ENCODE measurements around the gene LRTM1. TPM values are rescaled to one million over a fixed set of nuclear protein-coding genes. Genes with fewer than 3 reads are reported as not detected.

Gene LRTM1
- total RNA-seq (not detected), total RNA-seq (0 reads per million in 2 donors)

DNA sequence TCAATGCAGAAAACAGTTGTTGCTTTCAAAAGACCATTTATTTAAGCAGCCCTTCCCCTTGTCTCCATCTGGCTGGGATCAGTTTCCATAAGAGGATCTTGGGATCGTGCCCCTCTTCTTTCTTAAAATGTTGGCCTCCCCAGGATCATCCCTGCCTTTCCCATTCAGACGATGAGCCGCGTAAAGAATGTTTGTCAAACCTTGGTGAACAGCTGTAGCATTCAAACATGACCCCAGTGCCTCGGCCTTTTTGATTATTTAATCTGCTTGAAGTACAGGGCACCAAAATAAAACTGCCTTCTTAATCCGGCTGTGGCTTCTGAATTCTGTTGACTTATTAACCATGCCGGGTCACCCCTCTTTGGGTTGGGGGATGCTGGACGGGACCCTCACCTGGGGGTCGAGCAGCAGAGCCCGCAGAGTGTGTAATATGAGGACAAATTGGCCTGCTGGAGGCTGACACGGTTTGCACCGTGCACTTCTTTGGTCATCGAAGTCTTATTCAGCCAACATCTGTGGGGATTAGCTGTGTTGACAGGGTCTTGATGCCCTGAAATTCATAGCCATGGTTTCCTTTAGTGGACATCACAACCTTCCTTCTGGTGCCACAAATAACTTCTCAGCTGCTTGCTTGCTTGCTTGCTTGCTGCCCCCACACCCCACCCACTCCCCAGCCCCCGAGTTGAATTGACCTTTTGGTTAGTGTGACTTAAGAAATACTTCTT is at the start of gene LRTM1:
Gene LRTM1, minus strand, starts transcription at position 14 of the 725 bp plus-strand sequence. CDS start 148 bp downstream, outside the sequence.
- no peak for DNase-seq
- no peaks in the 10 kb centered on the region for H3K4me1 Mint-ChIP-seq

DNA sequence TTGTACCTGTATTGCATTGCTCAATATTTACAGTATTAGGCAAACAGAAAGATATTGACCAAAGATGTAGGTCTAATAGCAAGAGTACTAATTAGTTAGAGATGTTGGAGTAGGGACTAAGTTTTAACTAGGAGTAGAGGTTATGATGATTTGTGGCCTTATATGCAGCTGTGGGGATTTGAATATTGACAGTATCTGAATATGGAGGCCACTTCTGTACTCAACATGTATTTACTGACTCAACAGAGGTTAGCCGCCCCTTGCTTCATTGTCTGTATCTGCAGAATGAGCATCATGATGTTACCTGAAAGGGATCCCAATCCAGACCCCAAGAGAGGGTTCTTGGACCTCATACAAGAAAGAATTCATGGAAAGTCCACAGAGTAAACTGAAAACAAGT is 49.6 kb upstream of the LRTM1 start:
- H3K9me3 ChIP-seq (ENCODE audit: control insufficient read depth, low read length, poor library complexity, severe bottlenecking): no peaks in the 10 kb centered on the region
- H3K27me3 Mint-ChIP-seq: no peaks in the 10 kb centered on the region

More for the DNA sequence above, at the start of gene LRTM1:
- ATAC-seq: no peak
- Mint-ChIP-seq H3K36me3 (ENCODE audit: low read depth) (no peaks in the 10 kb centered on the region), H3K27ac (no peak within 1 kb of the TSS), H3K27me3 (no peaks in the 10 kb centered on the region), H3K4me3 (no peak within 1 kb of the TSS)
- H3K9me3 ChIP-seq (ENCODE audit: control insufficient read depth, low read length, poor library complexity, severe bottlenecking): no peaks in the 10 kb centered on the region

DNA sequence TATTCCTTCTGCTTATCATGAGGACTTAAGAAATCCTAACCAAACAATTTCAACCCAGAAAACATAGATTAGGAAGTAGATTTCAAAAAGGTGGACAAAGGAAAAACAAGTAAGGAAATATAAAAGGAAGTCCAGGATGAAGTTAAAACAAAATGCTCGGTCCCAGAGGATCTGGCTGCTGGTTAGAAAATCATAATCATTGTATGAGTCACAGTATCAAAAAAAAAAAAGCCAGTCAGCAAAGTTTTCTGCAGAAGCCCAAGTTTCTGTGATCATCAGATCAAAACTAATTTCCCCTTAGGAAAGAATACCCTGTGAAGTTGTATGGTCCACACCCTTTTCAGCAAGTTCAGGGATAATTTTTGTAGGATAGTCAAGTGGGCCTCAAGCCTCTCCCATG is 43.0 kb upstream of the LRTM1 start:
- DNase-seq (no peak), ATAC-seq (no peak)
- no peaks in the 10 kb centered on the region for H3K4me1 Mint-ChIP-seq
- no peaks in the 10 kb centered on the region for H3K9me3 ChIP-seq (ENCODE audit: control insufficient read depth, low read length, poor library complexity, severe bottlenecking)
- H3K4me3 Mint-ChIP-seq: no peak overlapping the region
- H3K27ac Mint-ChIP-seq: no peak overlapping the region
- H3K27me3 Mint-ChIP-seq: no peaks in the 10 kb centered on the region
- no peaks in the 10 kb centered on the region for H3K36me3 Mint-ChIP-seq (ENCODE audit: low read depth)

More for the DNA sequence above, 49.6 kb upstream of the LRTM1 start:
- ATAC-seq: no peak
- Mint-ChIP-seq H3K27ac (no peak overlapping the region), H3K4me3 (no peak overlapping the region), H3K4me1 (no peaks in the 10 kb centered on the region), H3K36me3 (ENCODE audit: low read depth) (no peaks in the 10 kb centered on the region)
- DNase-seq: no peak

DNA sequence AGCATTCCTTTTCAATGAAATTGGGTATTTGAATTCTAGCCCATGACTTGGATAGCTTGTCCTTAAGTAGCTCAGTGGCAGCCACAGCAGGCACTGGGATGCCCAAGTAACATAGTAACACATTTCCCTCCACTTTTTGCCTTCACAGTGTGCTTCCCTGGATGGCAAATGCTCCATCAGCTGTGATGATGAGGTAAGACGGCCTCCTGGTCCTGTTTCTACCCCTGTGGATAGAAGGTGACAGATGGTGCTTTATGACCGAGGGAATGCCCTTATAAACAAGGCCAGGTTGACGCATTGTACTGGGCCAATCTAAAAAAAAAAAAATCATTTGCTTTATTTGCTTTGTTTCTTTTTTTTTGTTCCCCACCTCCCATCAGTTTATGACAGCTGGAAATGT is 41.8 kb upstream of the LRTM1 start:
- Mint-ChIP-seq H3K27me3 (no peaks in the 10 kb centered on the region), H3K27ac (no peak overlapping the region), H3K4me3 (no peak overlapping the region), H3K4me1 (no peaks in the 10 kb centered on the region), H3K36me3 (ENCODE audit: low read depth) (no peaks in the 10 kb centered on the region)
- DNase-seq: no peak
- ATAC-seq: no peak
- H3K9me3 ChIP-seq (ENCODE audit: control insufficient read depth, low read length, poor library complexity, severe bottlenecking): no peaks in the 10 kb centered on the region

DNA sequence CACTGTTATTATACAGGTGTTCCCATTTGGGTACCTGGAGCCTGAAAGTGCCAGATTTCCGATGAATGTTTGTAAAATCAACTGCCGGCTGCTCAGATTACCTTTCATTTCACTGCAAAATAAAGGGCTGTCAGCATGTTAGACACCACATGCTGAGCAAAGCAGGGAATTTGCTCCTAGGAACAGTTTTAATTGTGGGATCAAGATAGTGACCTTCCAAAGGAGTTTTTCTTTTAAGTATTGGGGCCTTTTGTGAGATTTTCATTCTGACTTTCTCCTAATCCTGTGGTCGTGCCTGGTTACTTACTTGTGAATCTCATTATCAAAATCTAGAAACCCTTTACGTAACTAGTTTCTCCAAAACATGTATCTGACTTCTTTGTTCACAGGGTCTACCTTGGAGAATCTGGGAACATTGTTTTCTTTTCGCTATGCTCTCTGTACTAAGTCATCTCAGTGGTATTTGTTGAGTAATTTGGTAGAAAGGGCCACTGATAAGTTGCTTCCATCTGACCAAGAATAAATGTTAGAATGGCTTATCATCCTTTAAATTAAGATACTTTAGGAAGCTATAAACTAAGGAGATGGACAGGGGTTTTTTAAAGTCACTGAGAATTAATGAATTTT is 40.8 kb upstream of the LRTM1 start:
- H3K36me3 Mint-ChIP-seq (ENCODE audit: low read depth): no peaks in the 10 kb centered on the region

DNA sequence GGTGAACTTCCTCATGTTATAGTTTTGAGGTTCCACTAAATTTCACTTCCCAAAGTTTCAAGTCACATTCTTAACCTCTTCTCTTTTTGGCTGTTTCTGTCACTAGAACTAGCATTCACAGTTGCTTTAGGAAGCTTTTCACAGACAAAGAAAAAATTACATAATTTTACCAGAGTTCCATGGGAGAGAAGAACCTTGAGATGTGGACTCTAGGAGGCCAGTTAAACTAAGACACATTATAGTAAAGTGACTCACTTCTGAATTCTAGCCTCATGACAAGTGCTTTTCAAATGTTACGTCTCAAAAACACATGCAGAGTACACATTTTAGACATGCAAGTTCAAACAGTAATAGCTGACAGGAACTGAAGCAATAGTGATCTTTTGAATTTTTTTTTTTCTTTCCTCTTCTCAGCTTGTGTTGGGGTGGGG is 39.9 kb upstream of the LRTM1 start:
- H3K9me3 ChIP-seq (ENCODE audit: control insufficient read depth, low read length, poor library complexity, severe bottlenecking): no peaks in the 10 kb centered on the region
- no peaks in the 10 kb centered on the region for H3K4me1 Mint-ChIP-seq
- no peaks in the 10 kb centered on the region for H3K27me3 Mint-ChIP-seq
- no peak overlapping the region for H3K4me3 Mint-ChIP-seq
- ATAC-seq (no peak), DNase-seq (no peak)
- H3K36me3 Mint-ChIP-seq (ENCODE audit: low read depth): no peaks in the 10 kb centered on the region
- H3K27ac Mint-ChIP-seq: no peak overlapping the region

More for the DNA sequence above, 40.8 kb upstream of the LRTM1 start:
- Mint-ChIP-seq H3K27ac (no peak overlapping the region), H3K27me3 (no peaks in the 10 kb centered on the region), H3K4me1 (no peaks in the 10 kb centered on the region), H3K4me3 (no peak overlapping the region)
- ATAC-seq (no peak), DNase-seq (no peak)
- no peaks in the 10 kb centered on the region for H3K9me3 ChIP-seq (ENCODE audit: control insufficient read depth, low read length, poor library complexity, severe bottlenecking)

DNA sequence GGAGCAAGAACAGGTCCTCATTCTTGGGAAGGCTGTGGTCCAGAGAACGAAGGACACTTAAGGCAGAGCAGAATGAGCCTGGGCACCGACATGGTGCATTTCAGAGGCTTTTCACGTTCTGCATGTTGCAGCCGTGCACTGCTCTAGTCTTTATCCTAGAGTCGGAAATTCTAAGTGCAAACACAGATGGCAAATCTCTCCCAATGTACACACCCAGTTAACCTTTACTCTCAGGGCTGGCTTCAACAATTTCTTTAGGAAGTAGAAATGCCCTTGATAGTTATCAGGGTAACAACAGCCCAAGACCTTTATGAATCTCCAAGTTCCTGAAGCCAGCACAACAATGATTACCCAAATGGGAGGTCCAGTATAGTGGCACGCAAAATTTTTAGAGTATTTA is 39.1 kb upstream of the LRTM1 start:
- H3K9me3 ChIP-seq (ENCODE audit: control insufficient read depth, low read length, poor library complexity, severe bottlenecking): no peaks in the 10 kb centered on the region
- Mint-ChIP-seq H3K27me3 (no peaks in the 10 kb centered on the region), H3K4me1 (no peaks in the 10 kb centered on the region), H3K36me3 (ENCODE audit: low read depth) (no peaks in the 10 kb centered on the region), H3K27ac (no peak overlapping the region), H3K4me3 (no peak overlapping the region)
- ATAC-seq (no peak), DNase-seq (no peak)

DNA sequence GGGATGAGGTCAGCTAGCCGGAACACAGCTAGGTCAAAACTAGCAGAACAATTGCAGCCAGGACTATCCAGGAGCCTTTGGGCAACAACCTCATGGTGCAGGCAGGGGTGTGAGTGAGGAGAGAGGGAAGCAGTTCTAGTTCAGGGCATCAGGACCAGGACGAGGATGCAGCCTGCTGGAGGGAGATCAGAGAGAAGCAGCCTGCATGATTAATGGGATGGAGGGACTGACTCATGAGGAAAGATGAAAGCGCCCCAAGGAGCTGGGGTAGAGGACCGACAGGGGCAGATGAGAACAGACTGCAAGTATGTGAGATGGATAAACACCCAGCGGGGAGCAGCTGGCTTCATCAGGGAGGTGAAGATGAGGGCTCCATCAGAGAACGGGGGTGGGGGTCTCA is 37.9 kb upstream of the LRTM1 start:
- Mint-ChIP-seq H3K27ac (no peak overlapping the region), H3K4me1 (no peaks in the 10 kb centered on the region), H3K27me3 (no peaks in the 10 kb centered on the region), H3K36me3 (ENCODE audit: low read depth) (no peaks in the 10 kb centered on the region), H3K4me3 (no peak overlapping the region)
- H3K9me3 ChIP-seq (ENCODE audit: control insufficient read depth, low read length, poor library complexity, severe bottlenecking): no peaks in the 10 kb centered on the region
- no peak for ATAC-seq
- DNase-seq: no peak

DNA sequence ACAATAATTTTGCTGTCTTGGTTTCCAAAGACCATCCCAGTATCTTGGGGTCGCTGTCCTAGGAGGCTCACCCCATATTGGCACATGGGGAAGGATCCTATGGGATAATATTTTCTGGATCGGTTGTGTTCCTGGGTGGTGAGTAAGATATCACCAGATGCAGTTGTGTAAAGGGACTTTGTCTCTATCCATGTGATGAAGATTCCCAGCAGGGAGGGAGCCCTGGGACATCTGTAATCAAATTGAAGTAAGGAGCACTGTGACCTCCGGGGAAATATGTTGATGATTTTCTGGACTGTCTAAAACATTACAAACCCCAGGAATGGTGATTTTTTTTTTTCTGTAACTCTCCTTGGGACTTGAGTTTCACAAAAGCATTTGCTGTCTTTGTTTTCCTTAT is 36.2 kb upstream of the LRTM1 start:
- ATAC-seq: no peak
- Mint-ChIP-seq H3K36me3 (ENCODE audit: low read depth) (no peaks in the 10 kb centered on the region), H3K27ac (no peak overlapping the region), H3K27me3 (no peaks in the 10 kb centered on the region), H3K4me3 (no peak overlapping the region), H3K4me1 (no peaks in the 10 kb centered on the region)
- H3K9me3 ChIP-seq (ENCODE audit: control insufficient read depth, low read length, poor library complexity, severe bottlenecking): no peaks in the 10 kb centered on the region
- no peak for DNase-seq

DNA sequence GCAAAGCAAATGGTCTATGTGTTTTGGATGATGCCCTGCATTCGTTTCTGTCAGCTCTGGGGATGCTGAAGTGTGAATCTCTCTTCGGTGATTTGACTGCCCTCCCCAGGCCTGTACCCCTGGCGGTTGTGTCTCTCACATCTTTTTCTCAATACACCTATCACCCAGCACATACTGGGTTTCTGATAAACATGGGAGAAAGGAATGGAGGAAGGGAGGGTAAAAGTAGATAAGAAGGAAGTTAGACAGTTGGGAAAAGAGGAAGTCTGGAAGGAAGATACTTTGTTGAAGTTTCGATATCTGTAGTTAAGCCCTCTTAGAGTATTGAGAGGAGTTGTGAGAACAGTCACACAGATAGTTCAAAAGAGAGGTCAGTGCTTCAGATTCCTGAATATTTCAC is 35.8 kb upstream of the LRTM1 start:
- Mint-ChIP-seq H3K36me3 (ENCODE audit: low read depth) (no peaks in the 10 kb centered on the region), H3K27me3 (no peaks in the 10 kb centered on the region), H3K27ac (no peak overlapping the region), H3K4me3 (no peak overlapping the region), H3K4me1 (no peaks in the 10 kb centered on the region)
- no peak for DNase-seq
- no peaks in the 10 kb centered on the region for H3K9me3 ChIP-seq (ENCODE audit: control insufficient read depth, low read length, poor library complexity, severe bottlenecking)
- ATAC-seq: no peak

DNA sequence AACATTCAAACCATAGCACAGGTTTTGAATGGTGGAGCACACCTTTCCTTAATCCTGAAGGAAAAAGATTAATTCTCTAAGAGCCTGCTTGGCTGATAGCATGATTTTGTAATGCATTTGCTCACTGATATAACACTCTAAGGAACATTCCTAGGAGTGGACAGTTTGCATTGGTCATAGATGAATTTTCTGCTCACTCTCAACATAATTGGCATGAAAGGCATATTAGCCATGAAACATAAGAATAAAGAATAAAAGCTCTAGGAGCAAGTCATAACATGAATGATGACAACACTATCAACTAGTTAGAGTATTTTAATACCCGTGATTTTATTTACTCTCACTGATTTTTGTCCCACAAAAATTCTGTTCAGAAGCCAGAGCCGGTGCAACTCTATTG is 34.3 kb upstream of the LRTM1 start:
- no peak for ATAC-seq
- Mint-ChIP-seq H3K27me3 (no peaks in the 10 kb centered on the region), H3K4me1 (no peaks in the 10 kb centered on the region), H3K4me3 (no peak overlapping the region), H3K36me3 (ENCODE audit: low read depth) (no peaks in the 10 kb centered on the region), H3K27ac (no peak overlapping the region)
- DNase-seq: no peak
- no peaks in the 10 kb centered on the region for H3K9me3 ChIP-seq (ENCODE audit: control insufficient read depth, low read length, poor library complexity, severe bottlenecking)

DNA sequence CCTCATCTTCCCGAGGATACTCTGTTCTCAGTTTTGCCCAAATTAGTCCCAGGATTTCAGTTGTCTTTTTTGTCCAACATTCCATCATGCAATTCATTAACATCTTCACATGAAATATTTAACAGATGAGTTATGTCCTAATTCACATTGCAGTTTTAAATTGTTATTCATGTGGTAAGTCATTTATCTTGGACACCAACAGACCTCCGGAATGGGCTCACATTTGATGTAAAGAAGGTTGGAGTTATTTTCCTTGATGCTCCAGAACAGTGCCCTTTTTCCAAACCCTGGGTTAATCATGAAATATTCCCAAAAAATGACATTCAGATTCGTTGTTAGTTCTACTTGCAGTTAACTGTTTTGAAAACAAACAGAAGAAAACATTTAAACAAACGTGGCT is 32.8 kb upstream of the LRTM1 start:
- no peak for ATAC-seq
- H3K36me3 Mint-ChIP-seq (ENCODE audit: low read depth): no peaks in the 10 kb centered on the region
- no peaks in the 10 kb centered on the region for H3K4me1 Mint-ChIP-seq

DNA sequence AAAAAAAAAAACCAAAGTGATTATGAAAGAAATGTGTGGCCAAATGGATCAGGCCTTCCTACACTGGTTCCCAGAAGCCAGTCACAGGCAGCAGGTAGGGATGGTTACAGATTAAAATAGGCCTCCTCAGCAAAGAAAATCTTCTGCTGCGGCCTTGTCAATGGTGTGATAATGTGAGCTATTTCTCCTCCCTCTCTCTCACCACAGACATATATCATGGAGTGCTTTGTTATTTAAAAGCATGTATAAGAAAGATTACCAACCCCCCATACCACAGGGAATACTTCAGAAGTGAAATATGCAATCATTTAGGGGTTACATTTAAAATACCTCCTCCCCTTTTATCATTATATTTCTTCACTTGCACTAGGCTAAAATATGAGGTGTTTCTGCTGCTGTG is 32.2 kb upstream of the LRTM1 start:
- no peaks in the 10 kb centered on the region for H3K4me1 Mint-ChIP-seq
- ATAC-seq (no peak), DNase-seq (no peak)
- no peak overlapping the region for H3K27ac Mint-ChIP-seq
- no peaks in the 10 kb centered on the region for H3K36me3 Mint-ChIP-seq (ENCODE audit: low read depth)
- no peak overlapping the region for H3K4me3 Mint-ChIP-seq
- H3K9me3 ChIP-seq (ENCODE audit: control insufficient read depth, low read length, poor library complexity, severe bottlenecking): no peaks in the 10 kb centered on the region
- no peaks in the 10 kb centered on the region for H3K27me3 Mint-ChIP-seq

More for the DNA sequence above, 32.8 kb upstream of the LRTM1 start:
- no peak overlapping the region for H3K27ac Mint-ChIP-seq
- no peak for DNase-seq
- no peaks in the 10 kb centered on the region for H3K9me3 ChIP-seq (ENCODE audit: control insufficient read depth, low read length, poor library complexity, severe bottlenecking)
- no peak overlapping the region for H3K4me3 Mint-ChIP-seq
- no peaks in the 10 kb centered on the region for H3K27me3 Mint-ChIP-seq

DNA sequence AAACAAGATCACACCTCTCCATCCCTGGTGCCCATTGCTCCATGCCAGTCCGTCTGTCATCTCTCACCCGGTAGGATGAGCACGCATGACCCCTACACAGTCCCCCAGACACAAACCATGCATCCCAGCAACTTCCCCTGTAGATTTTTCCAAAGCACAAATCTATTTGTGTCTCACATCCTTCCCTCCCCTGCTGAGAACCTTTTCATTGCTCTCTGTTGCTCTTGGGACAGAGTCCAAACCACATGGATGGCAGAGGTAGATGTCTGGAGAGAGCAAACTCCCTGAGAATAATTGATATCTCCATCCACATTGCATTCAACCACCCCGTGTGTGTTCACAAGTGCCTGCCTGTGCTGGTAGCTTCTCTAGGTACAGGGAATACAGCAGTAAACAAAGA is 29.9 kb upstream of the LRTM1 start:
- H3K9me3 ChIP-seq (ENCODE audit: control insufficient read depth, low read length, poor library complexity, severe bottlenecking): no peaks in the 10 kb centered on the region
- ATAC-seq (no peak), DNase-seq (no peak)
- no peaks in the 10 kb centered on the region for H3K36me3 Mint-ChIP-seq (ENCODE audit: low read depth)
- no peak overlapping the region for H3K27ac Mint-ChIP-seq
- H3K27me3 Mint-ChIP-seq: no peaks in the 10 kb centered on the region
- H3K4me1 Mint-ChIP-seq: no peaks in the 10 kb centered on the region
- no peak overlapping the region for H3K4me3 Mint-ChIP-seq

All from T-helper 17 cell (primary cell).